Smooth muscle cell (in vitro differentiated cells): ENCODE results near the gene SNRPD3. TPM values are rescaled to one million over a fixed set of nuclear protein-coding genes. Genes with fewer than 3 reads are reported as not detected.
"Not testable (repeated sequence)": the region's sequence is repeated elsewhere in the genome, so short reads cannot be mapped to it uniquely, and the experiment has no call there.

Experiments
- DNase-seq: peaks from one replicate; lab custom pipeline; 2025; ENCODE audit not compliant: unreplicated experiment; lab: John Stamatoyannopoulos, UW
- H2AFZ ChIP-seq: fragments of 200-600 bp; sonication (generic); 2 replicates; pipeline ENCODE4 v1.6.0; 2016; ENCODE audit warnings: antibody characterized with exemption, low read depth, mild to moderate bottlenecking
- H3F3A ChIP-seq: fragments of 200-600 bp; sonication (generic); 2 replicates; pipeline ENCODE4 v1.6.0; 2017; ENCODE audit warnings: antibody characterized with exemption, low read depth
- H3K27ac ChIP-seq: fragments of 200-600 bp; sonication (generic); 2 replicates; pipeline ENCODE4 v1.5.1; 2016; ENCODE audit warnings: low read depth, mild to moderate bottlenecking
- H3K27me3 ChIP-seq: fragments of 200-600 bp; sonication (generic); 2 replicates; pipeline ENCODE4 v1.6.1; 2016; ENCODE audit warnings: low read depth, mild to moderate bottlenecking
- H3K36me3 ChIP-seq: fragments of 200-600 bp; sonication (generic); 2 replicates; pipeline ENCODE4 v1.5.1; 2016; ENCODE audit warnings: low read depth
- H3K4me1 ChIP-seq: fragments of 200-600 bp; sonication (generic); 2 replicates; pipeline ENCODE4 v1.5.1; 2016; ENCODE audit warnings: low read depth
- H3K4me2 ChIP-seq: fragments of 200-600 bp; sonication (generic); 2 replicates; pipeline ENCODE4 v1.6.0; 2016; ENCODE audit warnings: mild to moderate bottlenecking
- H3K4me3 ChIP-seq: fragments of 200-600 bp; sonication (generic); 2 replicates; pipeline ENCODE4 v1.5.1; 2016; ENCODE audit warnings: mild to moderate bottlenecking
- H3K79me2 ChIP-seq: fragments of 200-600 bp; sonication (generic); 2 replicates; pipeline ENCODE4 v1.6.0; 2016; ENCODE audit warnings: low read depth, mild to moderate bottlenecking
- H3K9ac ChIP-seq: fragments of 200-600 bp; sonication (generic); 2 replicates; pipeline ENCODE4 v1.6.0; 2016; ENCODE audit warnings: low read depth
- H3K9me3 ChIP-seq: fragments of 200-600 bp; sonication (generic); replicated peaks from 2 replicates; pipeline ENCODE4 v1.5.1; 2016; ENCODE audit warnings: low read depth
- H4K20me1 ChIP-seq: fragments of 200-600 bp; sonication (generic); 2 replicates; pipeline ENCODE4 v1.6.0; 2016; ENCODE audit warnings: low read depth
- CTCF ChIP-seq: fragments of 200-600 bp; sonication (generic); IDR thresholded peaks from 2 replicates; pipeline ENCODE4 v1.5.1; 2017; ENCODE audit warnings: borderline replicate concordance, mild to moderate bottlenecking, antibody characterized with exemption; ENCODE audit not compliant: insufficient read depth, poor library complexity, severe bottlenecking
- WGBS: methylation state at CpG from one replicate; pipeline ENCODE4 v1.1.7; 2016; ENCODE audit warnings: low lambda C conversion rate; 5-methylcytosine and 5-hydroxymethylcytosine counted together
- polyA plus RNA-seq: library from polyadenylated mRNA; unstranded; fragments of >200 nt; fragmentation: Nextera tagmentation; extraction: Ambion mirVana; gene quantifications from 2 replicates; pipeline ENCODE4 v1.2.1, GENCODE V29; 2016
- total RNA-seq: library from RNA; depleted of rRNA; stranded (reverse); fragments of >200 nt; gene quantifications from 2 replicates; pipeline ENCODE4 v1.2.3, GENCODE V29; 2014

Gene SNRPD3
- total and polyA plus RNA-seq, 2 experiments from 2014 or later: 97.6 to 114 TPM

DNA sequence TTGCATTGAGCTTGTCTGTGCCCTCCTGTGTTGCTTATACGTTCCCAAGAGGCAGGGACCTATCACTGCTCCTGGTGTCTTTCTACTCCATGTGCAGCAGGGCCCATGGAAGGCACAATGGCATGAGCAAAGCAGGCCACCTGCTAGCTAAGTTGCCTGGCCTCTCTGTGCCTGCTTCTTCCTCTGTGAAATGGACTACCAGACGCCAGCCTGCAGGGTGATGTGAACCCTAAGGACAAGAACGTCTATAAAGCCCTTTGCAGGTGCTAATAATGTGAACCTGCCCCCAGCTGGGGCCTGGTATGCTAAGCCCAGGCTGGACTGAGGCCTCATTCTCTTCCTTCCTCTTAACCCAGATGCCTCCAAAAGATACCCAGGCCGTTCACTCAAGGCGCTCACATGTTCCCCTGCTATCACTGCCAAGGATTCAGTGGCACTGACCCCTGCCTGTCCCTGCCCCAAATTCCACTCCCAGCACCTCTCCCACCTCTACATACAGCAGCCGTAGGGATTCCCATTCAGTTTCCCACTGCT lies 4.8 kb upstream of the SNRPD3 start:
- H3K79me2 ChIP-seq: peaks cover 55% of the 10 kb centered on the region
- H2AFZ ChIP-seq: no peak overlapping the region
- peaks cover 7% of the 10 kb centered on the region for H3K4me1 ChIP-seq
- H3K9me3 ChIP-seq: no peaks in the 10 kb centered on the region
- no peak for TF ChIP-seq CTCF
- no peak for DNase-seq
- no peak overlapping the region for H3K4me3 ChIP-seq
- H3K27me3 ChIP-seq: no peaks in the 10 kb centered on the region
- no peaks in the 10 kb centered on the region for H3F3A ChIP-seq
- no peak overlapping the region for H3K4me2 ChIP-seq
- H3K36me3 ChIP-seq: no peaks in the 10 kb centered on the region
- no peak overlapping the region for H3K9ac ChIP-seq
- whole genome bisulfite sequencing: 91% methylated on average over 6 of the region's 6 CpGs
- peaks cover 61% of the 10 kb centered on the region for H4K20me1 ChIP-seq
- no peak overlapping the region for H3K27ac ChIP-seq

GRCh38 chr22:24552503-24553286 lies 3.1 kb upstream of the SNRPD3 start:
- H3K79me2 ChIP-seq: peaks cover 73% of the 10 kb centered on the region
- WGBS: 91% methylated on average over 10 of the region's 10 CpGs
- H3K9me3 ChIP-seq, H2AFZ ChIP-seq, H3K36me3 ChIP-seq, H3K9ac ChIP-seq, DNase-seq, H3K27me3 ChIP-seq, H3F3A ChIP-seq: not testable (repeated sequence)
- H3K4me2 ChIP-seq: peak overlapping the region; percentile 91
- H3K27ac ChIP-seq: peak overlapping the region; percentile 83
- H3K4me3 ChIP-seq: peak overlapping the region; percentile 85
- peaks cover 72% of the 10 kb centered on the region for H4K20me1 ChIP-seq
- H3K4me1 ChIP-seq: peaks cover 17% of the 10 kb centered on the region

- no peaks in the 10 kb centered on the region for H3F3A ChIP-seq
- H3K27me3 ChIP-seq: no peaks in the 10 kb centered on the region
- TF ChIP-seq CTCF: no peak
- H3K4me1 ChIP-seq: peaks cover 17% of the 10 kb centered on the region
- no peak overlapping the region for H2AFZ ChIP-seq
- H3K79me2 ChIP-seq: peaks cover 79% of the 10 kb centered on the region
- peak overlapping the region; percentile 85 for H3K4me3 ChIP-seq
- 58% methylated on average over 11 of the region's 12 CpGs for WGBS
- H3K36me3 ChIP-seq: no peaks in the 10 kb centered on the region
- H3K4me2 ChIP-seq: peak overlapping the region; percentile 91
- no peaks in the 10 kb centered on the region for H3K9me3 ChIP-seq
- no peak for DNase-seq
- peak overlapping the region; percentile 83 for H3K27ac ChIP-seq
- peak overlapping the region; percentile 93 for H3K9ac ChIP-seq
- peaks cover 70% of the 10 kb centered on the region for H4K20me1 ChIP-seq
Measured at GRCh38 chr22:24553597-24554312, 2.0 kb upstream of the SNRPD3 start.
